GM19395 (cell line): Measurements from ENCODE around the gene ILF3.
"Not testable (repeated sequence)": the region's sequence is repeated elsewhere in the genome, so short reads cannot be mapped to it uniquely, and the experiment has no call there.

Source experiments
- ATAC-seq: cut with Tn5 transposase; IDR thresholded peaks from one replicate; pipeline ENCODE4 v1.9.1; 2021; ENCODE audit warnings: mild to moderate bottlenecking, moderate library complexity; ENCODE audit not compliant: unreplicated experiment

ILF3 gene

DNA sequence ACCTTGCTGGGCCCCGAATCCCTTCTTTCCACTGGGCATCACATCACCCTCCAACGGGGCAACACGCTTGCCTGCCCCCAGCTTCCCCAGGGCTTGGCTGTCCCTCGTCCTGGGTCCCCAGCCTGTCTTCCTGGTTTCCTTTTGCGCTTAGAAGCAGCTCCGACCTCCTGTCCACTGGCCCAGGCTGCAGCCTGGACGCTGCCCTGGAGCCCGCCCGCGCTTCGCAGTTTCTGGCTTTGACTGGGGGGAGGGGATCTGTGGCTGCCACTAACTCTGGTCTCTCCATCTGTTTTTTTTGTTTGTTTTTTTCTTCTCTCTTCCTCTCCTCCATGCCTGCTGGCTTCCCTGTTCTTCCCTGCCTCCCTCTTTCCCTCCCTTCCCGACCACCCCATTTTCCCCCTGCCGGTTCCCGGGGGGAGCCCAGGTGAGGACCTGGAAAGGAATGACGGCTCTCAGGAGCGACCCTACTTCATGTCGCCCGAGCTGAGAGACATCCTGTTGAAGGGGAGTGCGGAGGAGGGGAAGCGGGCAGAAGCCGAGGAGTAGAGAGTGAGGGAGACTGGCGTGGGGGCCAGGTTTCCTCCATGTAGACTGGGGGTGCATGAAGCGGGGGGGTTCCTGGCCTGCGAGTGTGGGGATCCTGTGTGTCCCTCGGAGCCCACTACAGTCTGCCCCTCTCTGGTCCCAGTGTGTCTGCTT lies 11.5 kb upstream of the ILF3 start:
- ATAC-seq = no peak

DNA sequence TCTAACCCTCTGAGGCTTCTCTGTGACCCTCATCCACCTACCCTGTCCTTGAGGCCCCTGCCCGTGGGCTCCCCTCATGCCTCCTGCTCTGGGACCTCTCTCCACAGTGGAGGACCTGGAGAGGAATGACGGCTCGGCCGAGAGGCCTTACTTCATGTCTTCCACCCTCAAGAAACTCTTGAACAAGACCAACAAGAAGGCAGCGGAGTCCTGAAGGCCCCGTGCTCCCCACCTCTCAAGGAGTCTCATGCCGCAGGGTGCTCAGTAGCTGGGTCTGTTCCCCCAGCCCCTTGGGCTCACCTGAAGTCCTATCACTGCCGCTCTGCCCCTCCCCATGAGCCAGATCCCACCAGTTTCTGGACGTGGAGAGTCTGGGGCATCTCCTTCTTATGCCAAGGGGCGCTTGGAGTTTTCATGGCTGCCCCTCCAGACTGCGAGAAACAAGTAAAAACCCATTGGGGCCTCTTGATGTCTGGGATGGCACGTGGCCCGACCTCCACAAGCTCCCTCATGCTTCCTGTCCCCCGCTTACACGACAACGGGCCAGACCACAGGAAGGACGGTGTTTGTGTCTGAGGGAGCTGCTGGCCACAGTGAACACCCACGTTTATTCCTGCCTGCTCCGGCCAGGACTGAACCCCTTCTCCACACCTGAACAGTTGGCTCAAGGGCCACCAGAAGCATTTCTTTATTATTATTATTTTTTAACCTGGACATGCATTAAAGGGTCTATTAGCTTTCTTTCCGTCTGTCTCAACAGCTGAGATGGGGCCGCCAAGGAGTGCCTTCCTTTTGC lies 10.8 kb upstream of the ILF3 start:
- ATAC-seq = no peak

DNA sequence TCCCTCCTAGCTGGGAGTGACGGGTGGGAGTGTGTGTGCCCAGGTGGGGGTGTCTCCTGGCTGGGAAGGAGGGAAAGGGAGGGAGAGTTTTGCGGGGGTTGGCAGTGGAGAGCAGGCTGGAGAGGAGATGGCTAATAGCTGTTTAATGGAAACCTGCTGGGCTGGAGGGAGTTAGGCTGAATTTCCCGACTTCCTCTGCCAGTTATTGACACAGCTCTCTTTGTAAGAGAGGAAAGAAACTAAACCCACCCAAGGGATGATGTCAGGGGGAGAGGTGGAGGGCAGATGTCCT lies 10.2 kb upstream of the ILF3 start:
- ATAC-seq = no peak

DNA sequence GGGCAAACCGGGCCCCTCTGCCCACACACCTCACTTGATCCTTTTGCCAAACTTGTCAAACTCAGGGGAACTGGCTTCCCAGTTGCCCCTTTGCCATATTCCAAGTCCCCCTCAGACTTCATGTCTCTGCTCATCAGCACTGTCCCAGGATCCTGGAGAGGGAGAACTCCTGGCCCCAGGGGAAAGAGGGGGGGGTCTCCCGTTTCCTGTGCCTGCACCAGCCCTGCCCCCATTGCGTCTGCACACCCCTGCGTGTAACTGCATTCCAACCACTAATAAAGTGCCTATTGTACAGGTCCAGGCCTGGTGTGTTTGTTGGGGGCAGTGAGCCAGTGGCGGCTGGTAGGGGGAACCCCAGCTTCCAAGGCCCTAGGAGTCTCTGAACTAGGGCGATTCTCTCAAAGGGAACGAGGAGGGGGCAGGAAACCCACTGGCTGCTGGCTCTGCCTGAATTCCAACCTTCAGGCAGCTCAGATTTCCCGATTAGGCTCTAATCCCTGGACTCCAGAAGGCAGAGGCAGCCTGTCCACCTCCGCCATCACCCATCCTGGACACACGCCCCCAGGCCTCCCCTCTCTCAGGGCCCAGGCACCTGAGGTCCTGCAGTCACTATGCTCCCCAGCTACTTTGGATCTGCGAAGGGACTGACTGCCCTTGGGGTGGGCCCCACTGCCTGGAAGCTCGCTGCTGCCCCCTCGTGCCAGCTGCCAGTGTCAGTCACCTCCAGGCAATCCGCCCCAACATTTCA lies 9.7 kb upstream of the ILF3 start:
- no peak for ATAC-seq

DNA sequence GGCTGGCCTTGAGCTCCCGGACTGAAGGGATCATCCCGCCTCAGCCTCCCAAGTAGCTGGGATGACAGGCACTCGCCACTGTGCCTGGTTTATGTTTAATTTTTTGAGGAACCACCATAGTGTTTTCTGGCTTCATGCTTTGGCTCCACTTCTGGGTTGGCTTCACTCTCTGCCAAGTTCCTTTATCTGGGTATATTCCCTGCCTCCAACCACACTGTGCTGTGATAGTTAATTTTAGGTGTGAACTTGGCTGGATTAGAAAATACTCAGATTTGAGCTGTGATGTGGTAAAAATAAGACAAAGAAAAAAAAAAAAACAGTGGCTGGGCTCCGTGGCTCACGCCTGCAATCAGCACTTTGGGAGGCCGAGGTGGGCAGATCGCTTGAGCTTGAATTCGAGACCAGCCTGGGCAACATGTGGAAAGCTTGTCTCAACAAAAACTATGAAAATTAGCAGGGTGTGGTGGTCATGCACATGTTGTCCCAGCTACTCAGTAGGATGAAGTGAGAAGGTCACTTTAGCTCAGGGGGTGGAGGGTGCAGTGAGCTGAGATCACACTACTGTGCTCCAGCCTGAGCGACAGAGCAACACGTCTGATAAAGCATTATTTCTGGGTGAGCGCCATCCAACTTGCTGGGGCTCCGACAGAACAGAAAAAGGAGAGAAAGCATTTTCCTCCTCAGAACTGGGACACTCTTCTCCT lies 7.5 kb upstream of the ILF3 start:
- no peak for ATAC-seq

DNA sequence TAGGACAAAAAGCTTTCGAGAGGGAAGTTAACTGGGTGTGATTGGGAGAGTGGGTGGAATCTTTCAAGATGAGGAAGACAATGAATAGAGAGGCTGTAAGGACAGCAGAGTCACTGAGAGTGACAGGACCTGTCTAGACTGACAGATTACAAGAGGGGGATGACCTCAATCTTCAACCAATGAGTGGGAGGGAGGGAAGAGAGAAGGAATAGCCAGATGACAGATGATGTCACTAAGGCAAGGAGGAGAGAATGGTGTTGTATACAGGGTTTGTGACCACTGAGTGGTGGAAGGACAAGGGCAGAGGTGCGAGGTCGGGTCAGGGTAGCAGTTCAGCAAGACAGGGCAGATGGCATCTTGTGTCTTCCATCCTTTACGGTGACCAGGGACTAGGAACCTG lies 5.8 kb upstream of the ILF3 start:
- no peak for ATAC-seq

DNA sequence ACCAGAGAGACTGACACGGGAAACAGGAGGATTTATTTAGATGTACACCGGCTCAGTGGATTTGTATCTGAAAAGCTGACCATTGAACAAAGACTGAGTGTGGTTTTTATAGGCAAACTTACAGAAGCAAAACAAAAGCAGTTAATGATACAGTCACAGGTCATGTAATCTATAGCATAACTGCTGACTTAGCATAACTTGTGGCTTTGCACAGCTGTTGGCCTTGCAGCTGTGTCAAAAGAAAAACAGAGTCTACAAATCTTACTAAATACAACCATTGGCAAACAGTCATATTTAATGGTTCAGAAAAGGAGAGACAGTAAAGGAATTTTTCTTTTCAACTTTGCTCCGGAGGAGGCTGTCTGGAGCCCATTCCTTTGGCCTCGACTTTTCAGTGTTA lies 2.3 kb upstream of the ILF3 start:
- ATAC-seq = no peak

DNA sequence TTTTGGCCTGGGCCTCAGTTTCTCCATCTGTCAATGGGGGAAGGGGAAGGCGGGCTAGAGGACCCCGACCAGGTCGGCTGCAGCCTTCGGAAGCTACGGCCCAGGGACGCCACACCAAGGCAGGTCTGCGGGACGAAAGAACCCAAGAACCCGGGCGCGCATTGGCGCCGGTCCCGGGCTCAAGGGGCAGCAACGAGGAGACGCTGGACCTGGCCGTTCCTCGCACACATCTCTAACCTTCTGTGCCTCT lies 739 bp upstream of the ILF3 start:
- ATAC-seq = peak; percentile 7

DNA sequence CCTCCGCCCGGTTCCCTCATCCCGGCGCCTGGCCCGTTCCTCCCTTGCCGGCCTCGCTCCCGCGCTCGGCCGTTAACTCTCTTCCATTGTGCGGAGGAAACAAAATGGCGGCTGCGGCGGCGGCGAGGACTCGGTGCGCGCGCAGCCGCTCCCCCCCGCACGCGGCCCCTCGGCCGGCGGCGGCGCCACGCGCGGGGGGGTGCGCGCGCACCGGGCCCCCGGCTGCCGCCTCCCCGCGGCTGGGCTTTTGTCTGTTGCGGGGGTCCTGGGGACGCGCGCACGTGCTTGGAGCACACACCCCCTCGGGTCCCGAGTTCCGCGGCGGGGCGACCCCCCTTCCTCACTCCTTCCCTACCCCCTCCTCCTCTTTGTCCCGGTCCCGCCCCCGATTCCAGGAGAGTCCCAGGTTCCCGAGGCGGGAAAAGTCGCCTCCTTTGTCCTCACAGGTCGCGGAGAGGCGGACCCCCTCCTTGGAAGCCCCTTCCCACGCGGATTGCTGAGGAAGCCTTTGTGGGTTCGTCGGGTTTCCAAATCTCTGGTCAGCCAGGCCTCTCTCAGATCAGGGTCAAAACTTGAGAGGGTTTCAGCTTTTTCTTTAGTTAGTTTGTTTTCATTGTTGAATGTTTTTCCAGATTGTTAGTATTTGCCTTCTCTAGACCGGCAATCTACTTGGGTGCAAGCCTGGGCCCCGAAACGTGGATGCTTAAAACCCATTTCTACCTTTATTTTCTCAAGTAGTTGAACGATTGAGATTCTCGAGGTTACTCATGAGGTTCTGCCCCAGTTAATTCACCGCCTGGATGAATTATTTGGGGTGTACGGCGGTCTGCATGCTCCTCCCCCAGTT lies 687 bp downstream of the ILF3 start:
- no peak for ATAC-seq

DNA sequence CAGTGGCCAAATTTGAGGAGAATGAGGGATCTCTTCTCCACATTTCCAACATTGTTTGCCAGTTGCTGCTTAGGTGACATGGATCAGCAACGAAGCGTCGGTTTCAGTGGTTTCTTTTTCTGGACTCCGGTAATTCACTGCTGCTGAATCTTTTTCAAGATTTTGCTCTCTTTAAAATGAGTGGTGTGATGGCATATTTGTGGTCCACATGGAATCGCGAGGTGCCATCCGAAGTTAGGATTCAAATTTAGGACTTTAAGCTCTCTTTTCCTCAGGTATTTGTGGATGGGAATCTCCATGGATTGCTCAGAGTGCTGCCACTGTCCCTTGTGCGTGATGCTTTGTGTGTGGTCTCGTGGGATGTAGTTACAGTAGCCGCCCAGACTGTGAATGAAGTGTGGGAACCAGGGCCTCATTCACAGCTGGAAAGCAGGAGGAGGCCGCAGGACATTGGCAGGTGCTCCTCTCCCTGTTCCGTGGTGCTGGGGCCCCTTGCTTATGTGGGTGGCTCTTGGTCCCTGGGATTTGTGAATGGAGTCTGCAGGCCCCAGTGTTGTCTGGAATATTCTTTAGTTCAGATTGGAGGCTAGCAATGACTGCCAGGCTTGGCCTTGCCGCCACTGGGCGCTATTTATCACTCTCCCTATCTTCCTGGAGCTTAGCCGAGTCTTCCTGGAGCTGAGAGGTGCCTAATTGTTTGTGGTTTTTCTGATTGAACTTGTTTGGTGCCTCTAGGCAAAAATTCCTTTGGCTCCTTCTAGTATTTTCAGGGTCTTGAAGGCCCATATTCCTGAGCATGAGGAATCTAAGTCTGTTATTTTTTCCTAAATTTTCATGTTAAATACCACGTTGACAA lies 1.5 kb downstream of the ILF3 start:
- no peak for ATAC-seq

DNA sequence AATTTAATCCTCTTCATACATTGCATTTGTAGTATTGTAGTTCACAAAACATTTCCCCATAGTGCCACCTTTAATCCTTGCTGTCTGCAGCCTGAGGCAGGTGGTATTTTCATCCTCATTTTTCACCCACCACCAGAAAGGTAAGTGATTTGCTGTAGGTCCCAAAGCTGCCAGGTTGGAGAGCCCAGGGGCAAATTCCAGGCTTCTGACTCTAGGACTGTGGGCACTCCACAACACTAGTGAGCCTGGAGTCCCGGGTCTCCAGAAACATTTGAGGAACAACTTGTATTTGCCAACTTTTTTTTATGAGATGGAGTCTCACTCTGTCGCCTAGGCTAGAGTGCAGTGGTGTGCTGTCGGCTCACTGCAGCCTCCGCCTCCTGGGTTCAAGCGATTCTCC lies 6.2 kb downstream of the ILF3 start:
- no peak for ATAC-seq

DNA sequence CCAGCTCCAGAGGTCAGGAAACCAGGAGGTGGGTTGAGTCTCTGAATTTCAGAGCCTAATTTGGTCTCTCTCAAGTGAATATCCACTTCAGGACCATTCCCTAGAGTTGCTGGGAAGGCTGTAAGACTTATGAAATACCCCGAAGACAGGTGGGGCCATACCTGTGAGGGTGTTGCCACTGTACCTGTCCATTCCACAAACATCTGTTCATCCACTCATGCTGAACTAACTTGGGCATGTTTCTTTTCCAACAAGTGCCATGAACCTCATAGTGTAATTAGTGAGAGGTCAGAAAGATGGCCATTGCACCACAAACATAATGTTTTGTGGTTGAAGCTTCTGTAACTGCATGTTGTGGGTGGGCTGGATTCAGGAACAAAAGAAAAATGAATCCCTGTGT lies 7.8 kb downstream of the ILF3 start:
- no peak for ATAC-seq

DNA sequence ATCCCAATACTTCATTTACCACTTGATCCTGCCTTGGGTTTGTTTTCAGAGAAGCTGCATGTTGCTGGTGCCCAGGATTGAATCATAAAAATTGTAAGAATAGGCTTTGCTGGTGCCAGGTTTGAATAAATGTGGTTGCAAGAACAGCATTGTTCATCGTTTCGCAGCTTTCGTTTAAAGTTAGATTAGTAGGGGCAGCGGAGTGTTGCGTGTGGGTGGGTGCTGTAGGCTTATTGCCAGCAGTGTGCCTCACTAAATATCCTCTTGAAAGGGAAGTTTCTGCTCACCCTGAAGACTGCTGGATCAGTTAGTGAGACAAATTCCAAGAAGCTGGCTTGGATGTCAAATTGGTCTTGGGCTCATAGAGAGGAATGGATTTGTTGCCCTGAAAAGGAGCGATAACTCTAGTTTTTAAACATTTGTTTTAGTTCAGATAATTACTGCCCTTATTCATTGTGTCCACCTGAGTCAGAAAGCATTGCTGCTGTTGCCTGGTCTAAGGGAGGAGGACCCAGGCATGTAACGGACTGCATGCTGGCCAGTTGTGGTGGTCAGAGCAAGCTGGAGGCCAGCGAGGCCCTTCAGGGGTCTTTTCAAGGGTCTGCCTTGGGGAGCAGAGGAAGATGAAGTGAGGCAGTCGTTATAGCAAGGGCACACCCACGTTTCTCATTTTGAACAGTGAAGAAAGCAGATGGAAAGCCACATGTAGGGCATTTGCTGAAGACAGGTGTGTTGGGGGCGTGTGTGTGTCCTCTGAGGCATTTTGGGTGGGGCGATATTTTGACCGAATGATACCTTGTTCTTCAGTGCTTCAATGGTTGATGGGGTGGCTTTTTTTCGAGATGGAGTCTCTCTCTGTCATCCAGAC lies 8.5 kb downstream of the ILF3 start:
- no peak for ATAC-seq

DNA sequence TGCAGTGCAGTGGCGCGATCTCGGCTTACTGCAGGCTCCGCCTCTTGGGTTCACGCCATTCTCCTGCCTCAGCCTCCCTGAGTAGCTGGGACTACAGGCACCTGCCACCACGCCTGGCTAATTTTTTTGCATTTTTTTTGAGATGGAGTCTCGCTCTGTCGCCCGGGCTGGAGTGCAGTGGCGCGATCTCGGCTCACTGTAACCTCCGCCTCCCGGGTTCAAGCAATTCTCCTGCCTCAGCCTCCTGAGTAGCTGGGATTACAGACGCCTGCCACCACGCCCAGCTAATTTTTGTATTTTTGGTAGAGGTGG lies 9.1 kb downstream of the ILF3 start:
- ATAC-seq = not testable (repeated sequence)

DNA sequence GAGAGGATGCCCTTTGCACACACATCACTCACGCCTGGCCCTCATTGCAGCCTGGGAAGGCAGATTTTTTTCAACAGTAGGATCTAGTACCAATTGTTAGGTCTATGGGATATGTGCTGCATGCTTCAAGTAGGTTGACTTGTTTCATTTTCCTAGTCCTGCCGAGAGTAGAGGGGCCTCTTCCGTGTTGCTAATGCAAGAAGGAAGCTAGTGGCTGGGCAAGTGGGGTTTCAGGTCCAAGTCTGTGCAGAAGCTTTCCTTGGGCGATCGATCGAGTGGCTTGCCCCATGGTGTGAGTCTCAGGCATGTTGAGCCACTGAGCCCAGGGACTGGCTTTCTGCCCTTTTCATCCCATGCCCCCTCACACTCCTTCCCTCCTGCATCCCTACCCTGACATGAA lies 13.7 kb downstream of the ILF3 start:
- no peak for ATAC-seq

DNA sequence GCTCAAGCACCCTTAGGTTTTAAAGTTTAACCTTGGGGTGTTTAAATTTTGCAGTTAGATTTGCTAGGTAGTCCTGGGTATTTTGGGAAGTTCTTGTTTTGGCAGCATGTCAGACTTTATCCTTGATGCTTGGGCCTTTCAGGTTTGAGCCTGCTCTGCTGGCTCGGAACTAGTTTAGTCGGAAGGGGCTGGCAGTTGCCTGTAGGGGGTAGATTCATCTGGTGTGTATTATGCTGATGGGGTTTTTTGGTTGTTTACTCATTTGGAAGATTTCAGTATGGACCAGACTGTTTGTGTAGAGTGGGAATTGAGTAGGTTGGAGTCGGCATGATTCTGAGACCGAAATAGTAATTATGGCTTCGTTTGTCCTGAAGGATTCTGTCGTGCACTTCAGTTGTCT lies 15.1 kb downstream of the ILF3 start:
- ATAC-seq = no peak

DNA sequence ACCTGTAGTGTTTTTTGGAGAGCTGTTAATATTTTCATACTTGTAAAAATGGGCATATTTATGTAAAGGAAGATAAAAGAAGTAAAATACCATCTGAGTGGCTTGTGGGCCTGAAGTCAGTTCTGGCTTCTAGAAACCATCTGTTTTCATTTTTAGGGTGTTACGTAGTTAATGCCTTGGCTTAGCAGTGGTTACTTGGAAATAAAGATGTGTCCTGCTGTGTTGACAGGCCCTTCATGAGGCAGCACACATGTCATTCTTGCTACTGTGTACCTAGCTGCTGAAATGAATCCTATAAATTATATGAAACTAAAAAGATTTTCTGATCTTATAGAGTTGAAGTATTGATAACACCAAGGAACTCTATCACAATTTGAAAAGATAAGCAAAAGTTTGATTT lies 16.0 kb downstream of the ILF3 start:
- ATAC-seq = no peak

DNA sequence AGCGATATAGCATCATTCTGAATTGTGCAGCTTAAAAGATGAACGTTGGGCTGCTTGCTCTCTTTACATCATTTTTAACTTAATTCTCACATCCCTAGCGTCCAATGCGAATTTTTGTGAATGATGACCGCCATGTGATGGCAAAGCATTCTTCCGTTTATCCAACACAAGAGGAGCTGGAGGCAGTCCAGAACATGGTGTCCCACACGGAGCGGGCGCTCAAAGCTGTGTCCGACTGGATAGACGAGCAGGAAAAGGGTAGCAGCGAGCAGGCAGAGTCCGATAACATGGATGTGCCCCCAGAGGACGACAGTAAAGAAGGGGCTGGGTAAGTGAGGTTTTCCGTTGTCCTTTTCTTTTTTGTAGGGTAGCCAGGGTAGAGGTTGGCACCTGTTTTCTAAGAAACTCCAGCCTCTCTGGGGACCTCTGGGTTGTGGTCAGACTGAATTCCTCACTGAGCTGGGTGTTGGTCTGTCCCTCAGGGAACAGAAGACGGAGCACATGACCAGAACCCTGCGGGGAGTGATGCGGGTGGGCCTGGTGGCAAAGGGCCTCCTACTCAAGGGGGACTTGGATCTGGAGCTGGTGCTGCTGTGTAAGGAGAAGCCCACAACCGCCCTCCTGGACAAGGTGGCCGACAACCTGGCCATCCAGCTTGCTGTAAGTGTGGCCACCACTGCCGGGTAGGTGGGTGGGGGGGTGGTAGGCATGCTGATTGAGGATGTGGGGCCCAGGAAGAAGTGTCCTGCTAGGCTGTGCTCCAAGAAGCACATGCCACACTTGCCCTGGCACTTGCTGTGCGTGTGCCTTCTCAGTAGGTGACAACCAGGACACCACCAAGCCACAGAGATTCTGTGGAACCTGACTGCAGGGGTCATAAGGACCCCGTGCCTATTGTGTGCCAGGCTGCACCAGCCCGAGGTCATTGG lies 17.0 kb downstream of the ILF3 start:
- ATAC-seq = no peak
